Measurements from ENCODE around the gene FARS2. TPM values are rescaled to one million over a fixed set of nuclear protein-coding genes. Genes with fewer than 3 reads are reported as not detected.

FARS2 gene
- total and polyA plus RNA-seq, 8 donors, result 15.1 to 20.3 (median 17.9) TPM

DNA sequence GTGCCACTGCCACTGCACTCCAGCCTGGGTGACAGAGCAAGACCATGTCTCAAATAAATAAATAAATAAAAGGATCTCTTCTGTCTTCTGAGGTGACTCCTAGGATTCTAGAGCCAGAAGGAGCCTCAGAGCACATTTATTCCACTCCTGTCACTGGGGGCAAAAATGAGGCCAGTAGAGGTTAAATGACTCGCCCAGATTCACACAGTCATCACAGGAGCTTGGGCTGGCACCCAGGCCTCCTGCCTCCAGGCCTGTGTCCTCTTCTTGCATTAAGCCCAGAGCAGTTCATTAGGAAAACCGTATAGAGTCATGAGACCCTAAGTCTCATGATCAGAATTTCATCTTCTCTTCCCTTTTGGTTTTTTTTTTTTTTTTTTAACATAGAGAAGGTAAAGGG lies 502.1 kb downstream of the FARS2 start:
- no peak overlapping the region for H3K4me3 ChIP-seq
- H3K36me3 ChIP-seq, result no peaks in the 10 kb centered on the region
- H3K9me3 ChIP-seq, result no peaks in the 10 kb centered on the region
- DNase-seq (no peak), ATAC-seq (no peak)
- H3K27ac ChIP-seq, result no peak overlapping the region
- intact Hi-C loops (cut with DNase I), result no loop called here
- TF ChIP-seq, protein P1, sequence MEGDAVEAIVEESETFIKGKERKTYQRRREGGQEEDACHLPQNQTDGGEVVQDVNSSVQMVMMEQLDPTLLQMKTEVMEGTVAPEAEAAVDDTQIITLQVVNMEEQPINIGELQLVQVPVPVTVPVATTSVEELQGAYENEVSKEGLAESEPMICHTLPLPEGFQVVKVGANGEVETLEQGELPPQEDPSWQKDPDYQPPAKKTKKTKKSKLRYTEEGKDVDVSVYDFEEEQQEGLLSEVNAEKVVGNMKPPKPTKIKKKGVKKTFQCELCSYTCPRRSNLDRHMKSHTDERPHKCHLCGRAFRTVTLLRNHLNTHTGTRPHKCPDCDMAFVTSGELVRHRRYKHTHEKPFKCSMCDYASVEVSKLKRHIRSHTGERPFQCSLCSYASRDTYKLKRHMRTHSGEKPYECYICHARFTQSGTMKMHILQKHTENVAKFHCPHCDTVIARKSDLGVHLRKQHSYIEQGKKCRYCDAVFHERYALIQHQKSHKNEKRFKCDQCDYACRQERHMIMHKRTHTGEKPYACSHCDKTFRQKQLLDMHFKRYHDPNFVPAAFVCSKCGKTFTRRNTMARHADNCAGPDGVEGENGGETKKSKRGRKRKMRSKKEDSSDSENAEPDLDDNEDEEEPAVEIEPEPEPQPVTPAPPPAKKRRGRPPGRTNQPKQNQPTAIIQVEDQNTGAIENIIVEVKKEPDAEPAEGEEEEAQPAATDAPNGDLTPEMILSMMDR (IDR thresholded peaks at IDR 0.05), result no peak
- H3K27me3 ChIP-seq, result no peaks in the 10 kb centered on the region
- peaks cover 3 to 5% of the 10 kb centered on the region in 2 donors for H3K4me1 ChIP-seq

DNA sequence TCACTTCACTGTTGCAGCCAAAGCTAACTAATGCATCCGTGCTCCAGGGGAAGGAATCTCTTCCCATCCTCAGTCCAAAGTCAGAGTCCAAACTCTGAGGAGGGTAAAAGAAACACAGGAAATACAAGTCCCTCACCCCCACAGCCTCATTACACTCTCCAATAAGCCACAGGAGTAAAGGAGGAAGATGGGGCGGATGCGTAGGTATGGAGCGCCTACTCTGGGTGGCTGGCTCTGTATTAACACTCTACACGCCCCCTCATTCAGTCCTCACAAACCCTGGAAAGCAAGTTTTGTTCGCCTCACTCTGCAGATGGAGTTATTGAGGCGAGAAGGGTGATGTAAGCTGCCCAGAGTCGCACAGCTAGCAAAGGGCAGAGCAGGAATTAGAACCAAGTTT lies 502.6 kb downstream of the FARS2 start:
- no peak overlapping the region for H3K27ac ChIP-seq
- H3K27me3 ChIP-seq, result no peaks in the 10 kb centered on the region
- ATAC-seq (no peak), DNase-seq (no peak)
- H3K4me3 ChIP-seq, result no peak overlapping the region
- TF ChIP-seq, protein P1 (IDR thresholded peaks at IDR 0.05), result no peak
- H3K4me1 ChIP-seq, result peaks cover 3 to 5% of the 10 kb centered on the region in 2 donors
- intact Hi-C loops (cut with DNase I), result no loop called here
- no peaks in the 10 kb centered on the region for H3K36me3 ChIP-seq
- no peaks in the 10 kb centered on the region for H3K9me3 ChIP-seq

DNA sequence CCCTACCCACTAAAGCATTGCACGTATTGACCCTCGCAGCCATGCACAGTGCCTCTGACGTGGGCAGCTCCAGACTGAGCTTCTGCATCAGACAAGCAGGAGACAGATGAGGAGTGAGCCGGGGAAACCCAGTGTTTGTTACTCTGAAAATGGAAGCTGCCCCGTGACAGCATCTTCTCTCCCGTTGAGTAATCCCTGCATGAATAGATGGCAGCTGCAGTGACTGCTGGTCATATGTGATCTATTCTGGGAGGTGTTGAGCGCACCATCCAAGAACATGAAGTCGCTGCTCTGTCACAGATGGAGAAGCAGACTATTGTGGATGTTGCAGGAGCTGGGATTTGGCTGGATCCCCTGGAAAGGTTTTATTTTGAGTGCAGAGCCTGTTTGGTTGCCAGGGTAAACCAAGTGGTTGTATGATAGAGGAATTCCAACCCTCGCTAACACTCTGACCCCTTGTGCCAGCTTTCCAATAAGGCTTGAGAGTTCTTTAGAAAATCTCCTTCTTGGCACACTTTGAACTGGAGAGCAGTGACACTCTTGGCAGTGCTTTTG lies 503.2 kb downstream of the FARS2 start:
- Histone ChIP-seq H3K4me1 (peaks cover 3 to 5% of the 10 kb centered on the region in 2 donors), H3K4me3 (no peak overlapping the region), H3K27me3 (no peaks in the 10 kb centered on the region), H3K36me3 (no peaks in the 10 kb centered on the region), H3K9me3 (no peaks in the 10 kb centered on the region), H3K27ac (no peak overlapping the region)
- DNase-seq (peak in 1 of 4 donors; percentile 24), ATAC-seq (peak; percentile 70)
- intact Hi-C loops (cut with DNase I), result no loop called here
- TF ChIP-seq, protein P1 (IDR thresholded peaks at IDR 0.05), result no peak

DNA sequence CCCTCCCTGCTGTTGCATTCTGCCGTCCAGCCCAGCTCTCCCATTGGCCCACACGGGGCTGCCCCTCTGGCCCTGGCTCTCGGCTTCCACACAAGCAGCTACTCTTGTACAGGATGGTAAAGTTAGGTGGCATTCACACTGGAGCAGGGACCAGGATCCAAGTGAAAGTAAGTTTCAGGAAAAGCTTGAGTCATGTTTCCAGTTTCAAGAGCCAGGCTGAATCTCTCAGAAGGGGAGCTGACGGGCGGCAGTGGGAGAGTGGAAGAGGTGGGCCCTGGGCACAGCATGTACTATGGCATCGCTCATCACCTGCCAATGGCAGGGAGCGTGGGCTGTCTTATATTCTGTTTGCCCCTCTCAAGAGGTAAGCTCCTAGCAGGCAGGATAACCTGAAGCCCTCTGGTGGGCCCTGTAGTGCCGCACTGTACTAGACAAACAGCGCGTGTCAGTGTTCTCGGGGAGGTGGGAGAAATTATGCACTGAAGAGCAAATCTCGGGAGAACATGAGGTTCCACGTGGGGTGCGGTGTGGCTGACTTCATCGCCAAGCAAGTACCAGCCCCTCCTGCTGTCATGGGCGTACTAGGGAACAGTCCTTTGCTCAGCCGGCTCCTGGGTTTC lies 503.9 kb downstream of the FARS2 start:
- ATAC-seq (peak; percentile 56), DNase-seq (no peak)
- Histone ChIP-seq H3K27ac (no peak overlapping the region), H3K9me3 (no peaks in the 10 kb centered on the region), H3K4me1 (peaks cover 3 to 5% of the 10 kb centered on the region in 2 donors), H3K4me3 (no peak overlapping the region), H3K36me3 (no peaks in the 10 kb centered on the region), H3K27me3 (no peaks in the 10 kb centered on the region)
- intact Hi-C loops (cut with DNase I), result no loop called here
- TF ChIP-seq, protein P1 (IDR thresholded peaks at IDR 0.05), result no peak

DNA sequence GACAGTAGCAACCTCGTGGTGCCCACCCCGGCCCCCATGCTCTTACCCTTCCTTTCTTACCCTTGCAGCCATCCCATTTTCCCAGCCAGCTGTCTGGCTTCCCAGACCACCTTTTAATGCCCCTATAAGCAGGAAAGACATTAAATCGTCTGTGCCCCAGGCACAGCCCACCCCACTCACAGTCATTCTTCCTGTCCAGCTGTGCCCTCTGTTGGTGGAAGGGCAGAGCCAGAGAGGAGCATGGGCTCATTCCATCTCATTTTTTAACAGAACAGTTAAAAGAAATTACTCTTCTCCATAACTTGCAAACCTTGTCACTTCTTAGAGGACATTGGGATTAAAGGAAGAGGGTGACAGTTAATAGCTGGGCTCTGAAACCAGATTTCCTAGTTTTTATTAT lies 504.9 kb downstream of the FARS2 start:
- Histone ChIP-seq H3K4me3 (no peak overlapping the region), H3K27ac (no peak overlapping the region), H3K4me1 (peaks cover 3 to 5% of the 10 kb centered on the region in 2 donors), H3K36me3 (peaks cover 0 to 4% of the 10 kb centered on the region in 2 donors), H3K9me3 (no peaks in the 10 kb centered on the region), H3K27me3 (no peaks in the 10 kb centered on the region)
- intact Hi-C loops (cut with DNase I), result no loop called here
- ATAC-seq (no peak), DNase-seq (no peak)
- TF ChIP-seq, protein P1 (IDR thresholded peaks at IDR 0.05), result no peak
